A673 (cell line): ENCODE results near the gene TTC38. TPM values are rescaled to one million over a fixed set of nuclear protein-coding genes. Genes with fewer than 3 reads are reported as not detected.

ENCODE experiments used
- BruUV-seq: library from RNA; stranded (reverse); fragments of 400-500 nt; replicated peaks from 2 replicates; lab custom pipeline; 2021; lab: Mats Ljungman, UMichigan
- CTCF ChIA-PET: fragments of 300-600 bp; sonication (Branson Sonifier 250); formaldehyde crosslinking; loops from one replicate; lab custom pipeline; 2022; ENCODE audit warnings: antibody characterized with exemption; lab: Charles Lee
- POLR2A ChIA-PET: fragments of 300-600 bp; sonication (Branson Sonifier 250); formaldehyde crosslinking; loops from one replicate; lab custom pipeline; 2022; ENCODE audit warnings: antibody characterized with exemption; ENCODE audit not compliant: low non-redundant PET; lab: Charles Lee
- DNase-seq: peaks from one replicate; pipeline ENCODE4 v3.0.0-alpha.2; 2015; ENCODE audit warnings: low spot score
- H3K27ac ChIP-seq: fragments of 200-600 bp; sonication (generic); 2 replicates; pipeline ENCODE4 v1.5.1; 2016; ENCODE audit warnings: mixed run types, low read depth, mild to moderate bottlenecking, mixed read lengths, antibody characterized with exemption, low read length; ENCODE audit not compliant: poor library complexity, severe bottlenecking
- H3K27me3 ChIP-seq: fragments of 200-600 bp; sonication (generic); replicated peaks from 2 replicates; pipeline ENCODE4 v1.6.1; 2017; ENCODE audit warnings: mixed run types, low read depth, mild to moderate bottlenecking, mixed read lengths, antibody characterized with exemption, low read length; ENCODE audit not compliant: insufficient read depth, poor library complexity
- H3K36me3 ChIP-seq: fragments of 200-600 bp; sonication (generic); 2 replicates; pipeline ENCODE4 v1.6.1; 2016; ENCODE audit warnings: mixed run types, mild to moderate bottlenecking, mixed read lengths, antibody characterized with exemption, low read length; ENCODE audit not compliant: insufficient read depth, poor library complexity, severe bottlenecking
- H3K4me1 ChIP-seq: fragments of 200-600 bp; sonication (generic); 2 replicates; pipeline ENCODE4 v1.6.1; 2017; ENCODE audit warnings: mixed run types, mild to moderate bottlenecking, mixed read lengths, antibody characterized with exemption, low read length; ENCODE audit not compliant: insufficient read depth, poor library complexity, severe bottlenecking
- H3K4me3 ChIP-seq: fragments of 200-600 bp; sonication (generic); 2 replicates; pipeline ENCODE4 v1.5.1; 2016; ENCODE audit warnings: low read depth, mixed run types, mild to moderate bottlenecking, mixed read lengths, low read length; ENCODE audit not compliant: poor library complexity, severe bottlenecking
- H3K9me3 ChIP-seq: fragments of 200-600 bp; sonication (generic); 2 replicates; pipeline ENCODE4 v1.6.1; 2016; ENCODE audit warnings: mixed run types, low read depth, mild to moderate bottlenecking, mixed read lengths, antibody characterized with exemption, low read length; ENCODE audit not compliant: poor library complexity, severe bottlenecking
- CTCF ChIP-seq: fragments of 300-800, 200-600 bp; sonication (generic); conservative IDR thresholded peaks from 2 replicates; pipeline ENCODE4 v1.5.1; 2017; ENCODE audit warnings: low read depth, mild to moderate bottlenecking, antibody characterized with exemption, low read length, moderate library complexity, mixed read lengths
- EZH2 ChIP-seq: fragments of 200-600 bp; sonication (generic); IDR thresholded peaks from 2 replicates; pipeline ENCODE4 v1.6.1; 2017; ENCODE audit warnings: borderline replicate concordance, low read depth, mild to moderate bottlenecking, mixed read lengths, antibody characterized with exemption, low read length; ENCODE audit not compliant: poor library complexity, severe bottlenecking
- intact Hi-C: fragments of 100-400 bp; cut with micrococcal nuclease; formaldehyde crosslinking; loops from one replicate; pipeline ENCODE4 v1.10.0; 2022; ENCODE audit not compliant: unreplicated experiment
- total RNA-seq: library from RNA; stranded (reverse); gene quantifications from 2 replicates; pipeline ENCODE4 v1.2.3, GENCODE V29; 2021

TTC38 gene
- total RNA-seq, 1 experiment from 2014 or later: 11.4 TPM

GRCh38 chr22:46238541-46238940 is 29.3 kb upstream of the TTC38 start:
- no TSS peak for BruUV-seq
- Histone ChIP-seq H3K9me3 (no peaks in the 10 kb centered on the region), H3K4me3 (no peak overlapping the region), H3K27me3 (no peaks in the 10 kb centered on the region), H3K36me3 (no peaks in the 10 kb centered on the region), H3K27ac (no peak overlapping the region), H3K4me1 (no peaks in the 10 kb centered on the region)
- intact Hi-C loops: no loop called here
- ChIA-PET CTCF (no interaction called here), POLR2A (no interaction called here)
- no peak for DNase-seq
- no peak for TF ChIP-seq CTCF
- no peak for TF ChIP-seq EZH2

- CTCF ChIA-PET: no interaction called here
- H3K4me1 ChIP-seq: no peaks in the 10 kb centered on the region
- DNase-seq: no peak
- TF ChIP-seq CTCF: no peak
- no peak for TF ChIP-seq EZH2
- intact Hi-C loops: no loop called here
- H3K4me3 ChIP-seq: no peak overlapping the region
- H3K9me3 ChIP-seq: no peaks in the 10 kb centered on the region
- no TSS peak for BruUV-seq
- no peaks in the 10 kb centered on the region for H3K36me3 ChIP-seq
- H3K27ac ChIP-seq: no peak overlapping the region
- POLR2A ChIA-PET: no interaction called here
- H3K27me3 ChIP-seq: no peaks in the 10 kb centered on the region
Observed at GRCh38 chr22:46239261-46240048, 28.4 kb upstream of the TTC38 start.

- BruUV-seq: no TSS peak
- H3K36me3 ChIP-seq: peaks cover 3% of the 10 kb centered on the region
- H3K4me1 ChIP-seq: no peaks in the 10 kb centered on the region
- H3K4me3 ChIP-seq: no peak overlapping the region
- no peak for DNase-seq
- TF ChIP-seq CTCF (no peak), EZH2 (no peak)
- intact Hi-C loops: no loop called here
- ChIA-PET CTCF (no interaction called here), POLR2A (no interaction called here)
- no peaks in the 10 kb centered on the region for H3K27me3 ChIP-seq
- H3K9me3 ChIP-seq: no peaks in the 10 kb centered on the region
- no peak overlapping the region for H3K27ac ChIP-seq
Observed at GRCh38 chr22:46240073-46240472, 27.7 kb upstream of the TTC38 start.
